ENCODE results near the gene PDCD11.

Gene PDCD11

GRCh38 chr10:103367782-103368518 is 28.5 kb upstream of the PDCD11 start, which contains the start of gene TAF5 (continued):
- TF ChIP-seq ZBTB11 (tag by site-specific recombination; conservative IDR thresholded peaks at IDR 0.05; ENCODE audit: low read depth) (peak; percentile 66), ZNF23 (tag by site-specific recombination; IDR thresholded peaks at IDR 0.05; ENCODE audit: borderline replicate concordance) (no peak), FEZF1 (tag by site-specific recombination; IDR thresholded peaks at IDR 0.05) (peak; percentile 48; the same call in 1 of the 2 replicates), HOXD13 (CRISPR knock-in tag; IDR thresholded peaks at IDR 0.05; ENCODE audit: borderline replicate concordance) (0 out of 2 replicates have a peak, but pooled peaks have one; percentile 54), ZNF843 (tag by site-specific recombination; IDR thresholded peaks at IDR 0.05) (0 out of 2 replicates have a peak, but pooled peaks have one; percentile 15), ZIC2 (tag by site-specific recombination; IDR thresholded peaks at IDR 0.05) (no peak), ZNF792 (tag by site-specific recombination; IDR thresholded peaks at IDR 0.05) (no peak), GLIS2 (tag by site-specific recombination; IDR thresholded peaks at IDR 0.05) (0 out of 2 replicates have a peak, but pooled peaks have one; percentile 34), ZBTB6 (tag by site-specific recombination; IDR thresholded peaks at IDR 0.05) (peak; percentile 38; the same call in 1 of the 2 replicates), ZSCAN18 (tag by site-specific recombination; IDR thresholded peaks at IDR 0.05) (0 out of 2 replicates have a peak, but pooled peaks have one; percentile 34), ZSCAN4 (tag by site-specific recombination; IDR thresholded peaks at IDR 0.05) (no peak), KLF8 (tag by site-specific recombination; IDR thresholded peaks at IDR 0.05) (peak; percentile 73), ZNF19 (tag by site-specific recombination; IDR thresholded peaks at IDR 0.05; ENCODE audit: low read depth) (no peak), ZNF513 (tag by site-specific recombination; IDR thresholded peaks at IDR 0.05) (peak; percentile 37; the same call in 1 of the 2 replicates), ATF2 (tag by site-specific recombination; IDR thresholded peaks at IDR 0.05; ENCODE audit: low read depth) (no peak), ZNF660 (tag by site-specific recombination; IDR thresholded peaks at IDR 0.05) (peak; percentile 52), ELK4 (IDR thresholded peaks at IDR 0.05; ENCODE audit: borderline replicate concordance, low read depth, low read length) (no peak), ZNF155 (tag by site-specific recombination; IDR thresholded peaks at IDR 0.05) (no peak), INSM2 (tag by site-specific recombination; IDR thresholded peaks at IDR 0.05) (no peak), HOXC10 (CRISPR knock-in tag; IDR thresholded peaks at IDR 0.05) (no peak), SP2 (tag by site-specific recombination; IDR thresholded peaks at IDR 0.05) (peak; percentile 70), ZNF677 (tag by site-specific recombination; IDR thresholded peaks at IDR 0.05) (peak; percentile 57), ZNF391 (tag by site-specific recombination; IDR thresholded peaks at IDR 0.05; ENCODE audit: borderline replicate concordance, low read depth) (no peak), ZNF585B (tag by site-specific recombination; IDR thresholded peaks at IDR 0.05) (no peak), ZNF777 (tag by site-specific recombination; IDR thresholded peaks at IDR 0.05; ENCODE audit: borderline replicate concordance) (peak; percentile 18; the same call in 1 of the 2 replicates)
